HG03097 (cell line): ENCODE results near the gene CENPN.

Source experiments
- ATAC-seq: cut with Tn5 transposase; IDR thresholded peaks from one replicate; pipeline ENCODE4 v1.9.1; 2021; ENCODE audit not compliant: unreplicated experiment, low FRiP score

Gene CENPN

DNA sequence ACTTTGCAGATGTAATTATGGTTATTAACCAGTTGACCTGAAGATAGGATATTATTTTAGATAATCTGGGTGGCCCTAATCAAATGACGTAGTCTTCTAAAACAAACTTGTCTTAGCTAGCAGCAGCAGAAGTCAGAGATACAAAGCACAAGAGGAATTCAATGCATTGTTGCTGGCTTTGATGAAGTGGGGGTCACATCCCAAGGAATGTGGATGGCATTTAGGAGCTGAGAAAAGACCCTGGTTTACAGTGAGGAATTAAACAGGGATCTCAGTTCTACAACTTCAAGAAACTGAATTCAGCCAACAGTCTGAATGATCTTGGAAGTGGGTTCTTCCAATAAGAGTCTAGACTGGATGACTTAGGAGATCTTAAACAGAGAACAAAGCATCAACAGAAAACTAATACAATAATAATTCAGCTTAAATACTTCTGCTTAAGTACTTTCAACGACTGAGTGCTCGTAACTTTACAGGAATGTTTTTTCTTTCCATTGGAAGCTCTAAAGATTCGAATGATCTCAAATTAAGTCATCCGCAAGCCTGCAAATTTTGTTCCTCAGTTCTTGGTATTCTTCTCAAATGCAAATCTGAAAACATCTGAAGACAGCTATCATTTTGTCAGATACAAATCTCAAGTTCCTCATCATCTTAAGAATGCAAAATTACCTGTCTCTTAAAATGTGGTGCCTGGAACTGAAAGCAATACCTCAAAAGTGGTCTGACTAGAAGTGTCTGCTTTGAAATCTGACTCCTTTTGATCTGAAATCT, 66.7 kb downstream of the CENPN start:
- no peak for ATAC-seq

DNA sequence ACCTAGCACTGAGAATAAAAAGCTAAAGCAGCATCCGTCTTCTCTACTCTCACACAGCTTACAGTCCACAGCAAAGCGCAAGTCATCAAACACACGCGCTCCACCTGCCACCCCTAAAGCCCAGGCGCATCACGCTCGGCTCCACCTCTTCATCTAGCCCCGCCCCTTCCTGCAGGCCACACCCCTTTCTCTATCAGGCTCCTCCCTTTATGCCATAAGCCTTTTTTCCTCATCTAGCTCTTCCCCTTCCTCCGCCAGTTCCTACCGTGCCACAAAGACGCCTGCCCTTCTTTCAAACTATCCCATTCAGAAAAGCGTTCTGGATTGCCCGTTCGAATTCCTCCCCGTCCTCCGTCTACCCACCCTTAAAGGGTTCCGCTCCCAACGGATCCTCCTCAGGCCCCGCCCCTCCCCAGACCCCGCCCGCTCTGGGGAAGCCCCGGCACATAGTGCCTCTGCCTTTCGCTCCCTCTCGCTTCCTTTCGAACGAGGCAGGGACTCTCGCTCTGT, 69.6 kb downstream of the CENPN start:
- peak; percentile 74 for ATAC-seq

- ATAC-seq = peak; percentile 97
Observed at GRCh38 chr16:81077076-81077940, 70.3 kb downstream of the CENPN start, which contains the start of gene C16orf46. Gene C16orf46 (minus strand): TSS chr16:81077238. CDS start chr16:81063955, 13,283 bp downstream.

- no peak for ATAC-seq
Observed at GRCh38 chr16:81080233-81080632, 73.2 kb downstream of the CENPN start.

DNA sequence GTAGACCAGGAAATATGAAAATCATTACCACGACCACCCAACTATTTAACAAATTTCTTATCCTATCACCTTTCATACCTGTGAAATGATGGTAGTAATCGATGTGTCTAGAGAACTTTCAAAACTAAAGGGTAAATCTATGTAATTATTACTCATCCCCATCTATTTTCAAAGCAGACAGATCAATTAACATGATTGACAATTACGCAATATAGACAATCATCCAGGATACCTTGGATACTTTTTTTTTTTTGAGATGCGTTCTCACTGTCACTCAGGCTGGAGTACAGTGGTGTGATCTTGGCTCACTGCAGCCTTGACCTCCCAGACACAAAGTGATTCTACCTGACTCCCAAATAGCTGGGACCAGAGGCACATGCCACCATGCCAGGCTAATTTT, 74.0 kb downstream of the CENPN start:
- ATAC-seq = no peak
